Hepatic stellate cell (primary cell): Measurements from ENCODE around the gene NAA10.
A peak's percentile ranks its signal among the peaks of the same experiment; 100 is the strongest.

ENCODE experiments used
- DNase-seq: peaks from one replicate; pipeline ENCODE4 v3.0.0; 2011; ENCODE audit warnings: low spot score

NAA10 gene

DNA sequence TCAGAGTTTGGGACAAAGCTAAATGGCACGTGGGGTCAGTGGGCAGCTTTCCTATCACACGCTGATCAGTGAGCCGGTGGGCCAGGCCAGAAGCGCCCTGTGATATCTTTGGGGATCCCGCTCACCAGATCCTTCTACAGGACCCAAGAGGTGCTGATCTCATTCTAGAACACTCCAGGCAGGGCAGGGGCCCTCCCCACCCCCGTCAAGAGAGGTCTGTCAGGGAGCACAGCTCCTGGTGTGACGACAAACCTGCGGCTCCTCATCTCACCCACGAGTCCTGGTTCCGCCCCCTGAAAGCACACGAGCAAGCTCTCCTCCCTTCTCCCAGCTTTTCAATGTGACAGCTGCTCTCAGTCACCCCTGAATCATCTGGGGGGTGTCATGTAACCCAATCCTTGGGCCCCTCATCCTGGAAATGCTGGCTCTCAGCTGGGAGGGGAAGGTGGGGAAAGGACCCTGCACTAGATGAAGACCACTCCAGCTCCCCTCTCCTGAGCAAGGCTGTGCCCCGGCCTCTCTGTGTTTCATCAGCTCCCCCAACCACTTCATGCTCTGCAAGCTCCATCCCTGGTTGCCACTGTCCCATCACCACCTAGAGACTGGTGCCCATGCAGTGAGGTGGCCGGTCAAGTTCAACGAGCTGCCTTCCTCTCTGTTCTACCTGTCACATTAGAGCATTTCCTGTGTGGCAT is 32.2 kb upstream of the NAA10 start:
- no peak for DNase-seq

DNA sequence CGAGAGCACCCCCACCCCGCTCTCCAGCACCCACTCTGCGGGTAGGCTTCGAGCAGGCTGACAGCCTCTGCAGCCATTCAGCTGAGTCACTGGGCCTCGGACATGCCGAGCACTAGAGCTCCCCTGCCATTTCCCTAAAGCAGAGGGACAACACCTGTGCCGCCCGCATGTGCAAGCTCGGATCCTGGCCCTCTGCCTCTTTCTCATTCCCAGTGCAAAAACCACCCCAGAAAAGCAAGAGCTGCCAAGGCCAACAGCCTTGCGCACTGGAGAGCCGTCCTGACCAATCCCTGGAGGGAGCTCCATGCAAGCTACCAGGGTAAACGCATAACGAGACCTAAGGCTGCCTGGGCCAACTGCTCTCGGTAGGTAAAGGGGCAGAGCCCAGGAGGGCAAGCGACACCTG is 31.4 kb upstream of the NAA10 start:
- DNase-seq = no peak

DNA sequence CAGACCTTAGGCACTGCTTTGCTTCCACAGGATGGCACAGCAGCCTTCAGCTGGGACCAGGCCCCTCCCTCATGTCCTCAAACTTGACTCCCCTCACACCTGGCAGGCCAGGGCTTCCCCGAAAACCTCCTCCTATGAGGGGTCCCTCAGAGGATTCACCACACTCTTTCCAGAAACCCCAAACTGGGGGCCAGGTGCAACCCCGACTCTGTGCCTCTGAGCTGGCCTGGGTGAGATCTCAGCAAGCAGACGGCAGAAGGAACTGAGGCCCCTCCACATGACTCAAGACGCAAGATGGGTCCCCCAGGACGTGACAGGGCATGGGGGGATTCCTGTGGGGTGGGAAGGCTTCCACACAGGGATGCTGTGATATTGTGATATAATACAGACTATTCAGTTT is 30.6 kb upstream of the NAA10 start:
- DNase-seq = no peak

DNA sequence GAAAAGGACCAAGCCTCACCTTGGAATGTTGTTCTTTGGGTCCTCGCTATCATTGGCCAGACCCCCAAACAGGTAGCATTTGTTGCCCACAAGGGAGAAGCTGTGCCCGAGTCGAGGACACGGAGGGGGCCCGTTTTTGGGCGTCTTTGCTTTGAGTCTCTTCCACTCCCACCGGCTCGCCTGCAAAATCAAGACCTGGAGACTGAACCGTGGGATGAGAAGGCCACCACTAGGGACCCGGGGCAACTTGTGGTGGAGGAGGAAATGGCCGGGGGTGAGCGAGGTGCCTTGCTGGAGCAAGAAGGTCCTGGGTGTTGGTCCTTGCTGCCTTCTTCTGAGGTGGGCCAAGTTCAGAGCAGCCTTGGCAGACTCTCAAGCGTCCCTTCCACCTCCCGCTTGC is 29.3 kb upstream of the NAA10 start:
- no peak for DNase-seq

DNA sequence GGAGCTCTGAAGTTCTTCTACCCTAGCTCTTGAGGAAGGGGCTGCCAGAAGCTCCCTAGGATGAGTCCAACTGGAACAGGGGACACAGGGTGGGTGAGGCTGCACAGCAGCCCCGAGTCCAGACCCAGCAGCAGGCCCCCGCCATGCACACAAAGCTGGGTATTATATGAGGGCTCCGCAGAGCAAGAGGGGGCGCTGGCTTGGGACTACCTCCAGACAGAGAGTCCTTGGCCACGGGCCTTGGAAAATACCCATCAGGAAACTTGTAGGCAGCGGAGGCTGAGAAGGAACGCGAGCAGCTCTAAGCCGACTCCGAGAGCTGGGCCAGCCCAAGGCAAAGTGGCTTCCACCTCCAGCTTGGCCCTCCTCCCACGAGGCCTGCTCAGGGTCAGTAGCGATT is 28.7 kb upstream of the NAA10 start:
- no peak for DNase-seq

DNA sequence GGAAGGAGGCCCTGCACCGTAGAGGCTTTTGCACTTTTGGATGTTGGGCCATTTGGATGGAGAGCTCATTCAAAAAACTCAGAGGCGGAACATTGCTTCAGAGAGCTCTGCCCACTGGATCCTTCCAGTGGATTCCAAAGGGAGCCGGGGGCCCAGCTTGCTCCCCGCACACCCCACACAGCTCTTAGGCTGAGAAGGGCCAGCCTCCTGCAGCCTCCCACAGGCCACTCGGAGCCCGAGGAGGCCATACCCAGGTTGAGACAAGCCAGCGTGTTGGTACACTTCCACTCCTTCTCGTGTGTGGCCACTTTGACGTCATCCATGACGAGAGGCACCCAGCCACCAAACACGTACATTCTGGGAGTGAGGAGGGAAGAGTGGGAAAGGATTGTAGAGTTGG is 26.5 kb upstream of the NAA10 start:
- no peak for DNase-seq

DNA sequence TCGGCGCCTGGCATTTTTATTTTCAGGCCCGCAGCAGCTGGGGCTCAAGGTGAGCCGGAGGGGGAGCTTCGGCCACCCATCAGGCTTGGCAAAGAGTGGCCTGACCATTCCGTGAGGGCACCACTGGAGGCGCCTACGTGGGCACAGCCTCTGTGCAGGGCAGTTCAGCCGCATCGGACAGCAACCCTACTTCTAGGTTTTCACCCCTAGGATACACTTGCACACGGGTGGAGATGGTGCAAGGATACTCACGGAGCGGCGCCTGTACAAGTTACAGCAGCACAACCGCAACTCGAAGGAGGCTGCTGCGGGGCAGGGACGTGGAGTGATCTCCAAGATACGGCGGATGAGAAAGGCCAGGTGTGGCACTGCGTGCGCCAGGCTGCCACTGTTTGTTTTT is 25.9 kb upstream of the NAA10 start:
- no peak for DNase-seq

DNA sequence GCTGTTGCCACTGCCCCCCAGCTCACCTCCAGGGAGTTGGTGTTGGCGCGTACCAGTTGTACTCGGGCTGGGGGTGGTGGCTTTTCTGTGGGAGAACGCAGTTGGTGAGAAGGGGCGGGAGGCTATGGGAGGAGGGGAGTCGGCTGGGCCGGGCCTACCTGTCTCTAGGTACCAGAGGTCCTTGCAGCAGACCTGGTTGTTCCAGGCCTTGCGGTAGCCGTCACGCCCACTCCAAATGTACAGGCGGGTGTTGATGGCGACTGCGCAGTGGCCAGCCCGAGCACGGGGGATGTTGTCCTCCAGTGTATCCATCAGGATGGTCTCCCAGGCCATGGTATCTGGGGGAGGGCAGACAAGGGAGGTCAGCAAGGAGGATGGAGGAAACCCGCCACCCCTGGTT is 25.2 kb upstream of the NAA10 start:
- no peak for DNase-seq

DNA sequence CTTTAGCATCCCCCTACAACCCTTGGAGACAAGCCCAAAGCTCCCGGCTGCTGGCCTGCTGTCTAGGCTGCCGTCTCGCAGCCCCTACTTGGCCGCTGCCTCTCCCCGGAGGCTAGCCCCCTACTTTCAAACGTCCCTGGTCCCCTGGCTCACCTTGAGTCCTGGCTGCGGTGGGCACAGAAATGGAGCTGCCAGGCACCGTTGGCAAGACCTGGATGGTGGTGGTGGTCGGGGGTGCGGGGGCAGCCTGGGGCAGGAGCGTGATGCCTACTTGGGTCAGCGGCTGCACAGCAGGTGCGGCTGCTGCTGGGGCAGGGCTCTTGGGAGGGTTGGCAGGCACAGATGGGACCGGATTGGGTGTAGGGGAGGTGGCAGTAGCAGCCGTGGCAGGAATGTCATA is 24.8 kb upstream of the NAA10 start:
- DNase-seq = no peak

DNA sequence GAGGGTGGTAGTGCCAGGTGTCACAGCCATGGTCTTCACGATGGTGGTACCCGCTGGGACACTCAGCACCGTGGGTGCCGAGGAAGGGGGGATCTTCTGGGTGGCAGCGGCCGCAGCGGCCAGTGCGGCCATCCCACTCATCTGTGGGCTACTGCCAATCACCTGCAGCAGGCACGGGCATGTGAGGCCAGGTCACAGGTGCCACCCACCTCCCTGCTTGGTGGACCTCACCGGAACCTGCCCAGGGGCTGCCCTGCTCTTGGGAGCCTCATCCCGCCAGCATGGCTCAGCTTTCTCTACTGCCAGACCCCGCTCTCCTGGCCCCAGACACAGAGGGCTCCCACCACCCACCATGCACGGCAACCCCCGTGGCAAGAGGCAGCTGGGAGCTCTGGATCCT is 23.8 kb upstream of the NAA10 start:
- no peak for DNase-seq

DNA sequence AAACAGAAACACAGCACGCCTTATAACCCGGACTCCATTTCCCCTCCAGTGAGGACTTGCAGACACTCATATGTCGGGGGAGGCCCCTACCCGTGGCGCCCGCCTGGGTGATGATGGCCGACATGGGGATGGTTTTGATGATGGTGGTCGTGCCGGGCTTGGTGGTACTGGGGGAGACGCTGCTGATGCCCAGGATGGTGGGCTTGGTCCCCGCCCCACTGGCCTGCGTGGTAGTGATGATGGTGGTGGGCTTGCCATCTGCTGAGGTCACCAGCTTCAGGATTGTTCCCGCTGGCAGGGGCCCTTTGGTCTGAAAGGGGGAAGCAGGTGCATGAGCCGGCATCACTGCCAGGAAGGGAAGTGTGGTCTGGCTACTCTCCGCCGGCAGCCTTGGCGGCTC is 22.4 kb upstream of the NAA10 start:
- DNase-seq = no peak

DNA sequence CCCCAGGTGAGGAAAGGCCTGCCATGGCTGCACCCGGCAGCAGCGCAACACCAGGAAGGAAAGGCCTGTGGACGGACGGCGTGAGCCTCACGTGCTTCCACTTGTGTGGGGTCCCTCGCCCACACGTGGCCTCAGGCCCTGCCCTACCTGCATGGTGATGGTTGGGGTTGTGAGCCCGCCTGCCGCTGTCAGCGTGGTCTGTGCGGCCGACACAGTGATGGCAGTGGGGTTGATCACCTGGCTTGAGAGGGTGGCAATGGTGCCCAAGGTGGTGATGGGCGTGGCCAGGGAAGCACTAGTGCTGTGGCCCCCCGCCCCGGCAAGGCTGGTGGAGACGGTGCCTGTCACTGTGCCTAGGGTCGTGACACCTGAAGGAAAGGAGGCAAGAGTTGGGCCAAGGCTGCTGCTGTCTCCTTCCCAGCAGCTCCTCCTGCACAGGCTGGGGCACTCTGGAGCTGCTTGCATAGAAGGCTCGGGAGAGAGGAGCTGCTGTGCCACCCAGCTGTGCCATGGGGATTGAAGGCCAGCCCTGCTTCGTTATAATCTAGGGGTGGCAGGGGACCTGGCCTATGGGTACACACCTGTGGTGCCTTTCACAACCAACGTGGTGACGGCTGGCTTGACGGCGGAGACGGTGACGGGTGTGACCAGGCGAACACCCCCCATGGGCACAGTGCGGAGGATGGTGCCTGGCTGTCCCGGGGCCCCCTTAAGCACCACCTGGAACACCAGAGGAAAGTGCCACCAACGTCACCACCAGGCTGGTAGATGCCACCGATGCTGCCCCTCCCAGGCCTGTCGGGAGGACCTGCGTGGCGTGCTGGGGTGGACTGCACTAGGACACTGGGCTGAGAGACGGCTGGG is 21.4 kb upstream of the NAA10 start:
- DNase-seq = no peak

DNA sequence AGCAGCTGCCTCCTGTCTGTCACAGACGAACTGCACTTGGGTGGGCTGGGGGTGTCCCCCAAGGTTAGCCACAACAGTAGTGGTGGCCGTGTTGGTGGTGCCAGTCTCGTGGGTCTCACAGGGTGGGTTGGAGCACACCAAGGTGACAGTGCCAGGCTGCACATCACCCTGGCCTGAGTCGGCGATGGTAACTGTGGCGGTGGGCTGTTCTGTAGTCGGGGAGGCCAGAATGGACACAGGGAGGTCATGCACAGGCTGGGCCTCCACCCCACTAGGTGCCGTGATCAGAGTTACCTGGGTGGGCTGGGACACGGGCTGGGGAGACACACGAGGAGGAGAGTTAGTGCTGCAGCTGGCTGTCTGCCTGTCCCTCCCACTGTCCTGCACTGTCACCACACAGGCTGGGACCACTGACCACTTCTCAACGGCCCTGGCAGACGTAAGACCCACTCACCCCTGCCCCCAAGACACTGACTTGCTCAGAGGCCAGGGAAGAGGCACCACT is 20.4 kb upstream of the NAA10 start:
- no peak for DNase-seq

DNA sequence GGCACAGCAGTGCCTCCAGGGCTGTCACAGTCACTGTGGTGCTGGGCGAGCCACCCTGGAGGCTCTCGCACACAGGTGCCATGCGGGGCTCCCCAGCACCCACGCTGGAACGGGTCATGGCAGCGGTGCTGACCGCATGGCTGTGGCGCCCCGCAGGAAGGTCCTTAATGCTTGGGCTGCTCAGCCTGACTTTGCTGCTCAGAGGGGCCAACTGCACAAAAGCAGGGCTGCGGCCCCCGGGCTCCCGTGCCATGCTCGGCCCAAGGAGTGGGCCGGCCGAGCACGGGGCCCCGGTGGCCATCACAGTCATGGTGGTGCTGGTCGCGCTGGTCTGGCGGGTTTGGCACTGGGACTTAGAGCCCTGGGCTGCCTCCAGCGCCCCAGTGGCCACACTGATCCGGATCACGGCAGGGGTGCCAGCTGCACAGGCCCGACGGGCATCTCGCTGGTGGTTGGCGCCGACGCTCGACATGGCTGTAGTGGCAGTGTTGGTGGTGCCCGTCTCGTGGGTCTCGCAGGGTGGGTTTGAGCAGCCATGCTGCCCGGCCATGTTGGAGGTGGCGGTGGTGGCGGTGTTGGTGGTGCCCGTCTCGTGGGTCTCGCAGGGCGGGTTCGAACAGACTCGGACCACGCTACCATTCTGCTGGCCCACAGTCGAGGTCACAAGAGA is 19.9 kb upstream of the NAA10 start:
- DNase-seq = no peak

DNA sequence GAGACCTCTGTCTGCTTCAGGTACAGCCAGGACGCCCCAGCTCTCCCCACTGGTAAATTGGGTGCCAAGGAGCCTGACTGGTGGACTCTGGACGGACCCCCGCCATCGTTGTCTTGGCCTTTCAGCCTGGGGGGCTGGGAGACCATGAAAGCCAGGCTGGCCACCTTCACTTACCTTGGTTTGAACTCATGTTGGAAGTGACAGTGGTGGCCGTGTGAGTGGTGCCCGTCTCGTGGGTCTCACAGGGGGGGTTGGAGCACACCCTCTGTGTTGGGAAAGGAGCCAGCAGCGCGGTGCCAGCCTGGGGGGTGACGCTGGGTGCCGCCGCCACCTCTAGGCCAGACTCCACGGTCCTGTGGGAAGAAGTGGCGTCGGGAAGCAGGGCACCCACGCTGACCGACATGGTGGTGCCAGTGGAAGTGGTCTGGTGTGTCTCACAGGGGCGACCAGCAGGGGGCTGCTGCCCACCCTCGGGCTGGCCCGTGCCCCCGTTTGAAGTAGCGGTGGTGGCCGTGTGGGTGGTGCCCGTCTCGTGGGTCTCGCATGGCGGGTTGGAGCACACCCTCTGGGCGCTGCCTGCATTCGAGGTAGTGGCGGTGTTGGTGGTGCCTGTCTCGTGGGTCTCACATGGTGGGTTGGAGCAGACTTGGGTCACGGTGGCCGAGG is 19.2 kb upstream of the NAA10 start:
- no peak for DNase-seq

DNA sequence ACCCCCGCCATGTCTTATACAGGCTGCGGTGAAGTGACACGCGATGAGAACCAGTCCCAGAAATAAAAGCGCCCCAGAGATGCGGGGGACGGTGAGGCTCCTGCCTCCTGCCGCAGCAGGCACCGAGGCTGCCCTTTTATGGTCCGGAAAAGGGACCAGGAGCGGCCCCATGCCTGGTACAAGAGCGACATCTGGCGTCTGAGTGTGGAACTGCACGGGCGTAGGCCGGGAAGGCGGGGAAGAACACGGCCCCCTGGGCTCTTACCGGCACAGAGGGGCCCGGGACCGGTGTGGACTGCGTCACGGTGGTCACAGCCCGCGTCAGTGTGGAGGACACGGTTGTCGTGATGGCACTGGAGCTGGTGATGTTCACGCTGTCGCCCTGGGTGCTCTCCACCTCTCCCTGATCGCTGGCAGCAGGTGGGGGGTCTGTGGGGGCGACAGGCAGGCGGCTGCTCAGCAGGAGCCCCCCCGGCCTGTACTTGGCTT is 18.5 kb upstream of the NAA10 start:
- peak; percentile 93 for DNase-seq

DNA sequence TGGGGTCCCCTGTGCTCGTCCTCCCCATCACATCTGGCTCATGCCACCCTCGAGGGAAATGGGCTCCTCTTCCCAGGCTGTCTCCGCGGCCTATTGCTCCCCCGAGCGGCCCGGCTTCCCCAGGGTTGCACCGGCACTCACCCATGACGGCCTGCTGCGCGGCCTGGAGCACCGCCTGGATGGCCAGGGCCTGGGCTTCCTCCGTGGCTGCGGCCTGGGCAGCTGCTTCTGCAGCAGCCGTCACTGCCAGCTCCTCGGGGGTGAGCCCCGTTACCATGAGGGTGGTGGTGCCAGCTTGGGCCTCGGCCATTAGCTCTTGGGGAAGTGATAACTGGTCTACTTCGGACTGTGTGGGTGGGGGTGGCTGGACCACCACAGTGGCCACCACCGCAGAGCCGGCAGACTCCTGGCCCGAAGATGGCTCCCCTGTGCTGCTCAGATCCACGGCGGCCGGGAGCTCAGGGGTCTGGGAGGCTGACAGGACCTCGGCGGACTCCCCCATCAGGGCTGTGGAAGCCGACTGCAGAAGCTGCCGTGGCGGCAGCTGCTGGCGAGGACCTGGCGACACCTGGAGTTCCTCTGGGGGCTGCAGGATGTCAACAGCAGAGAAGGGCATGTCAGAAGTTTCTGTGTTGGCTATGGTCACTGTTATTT is 17.7 kb upstream of the NAA10 start:
- DNase-seq = no peak

DNA sequence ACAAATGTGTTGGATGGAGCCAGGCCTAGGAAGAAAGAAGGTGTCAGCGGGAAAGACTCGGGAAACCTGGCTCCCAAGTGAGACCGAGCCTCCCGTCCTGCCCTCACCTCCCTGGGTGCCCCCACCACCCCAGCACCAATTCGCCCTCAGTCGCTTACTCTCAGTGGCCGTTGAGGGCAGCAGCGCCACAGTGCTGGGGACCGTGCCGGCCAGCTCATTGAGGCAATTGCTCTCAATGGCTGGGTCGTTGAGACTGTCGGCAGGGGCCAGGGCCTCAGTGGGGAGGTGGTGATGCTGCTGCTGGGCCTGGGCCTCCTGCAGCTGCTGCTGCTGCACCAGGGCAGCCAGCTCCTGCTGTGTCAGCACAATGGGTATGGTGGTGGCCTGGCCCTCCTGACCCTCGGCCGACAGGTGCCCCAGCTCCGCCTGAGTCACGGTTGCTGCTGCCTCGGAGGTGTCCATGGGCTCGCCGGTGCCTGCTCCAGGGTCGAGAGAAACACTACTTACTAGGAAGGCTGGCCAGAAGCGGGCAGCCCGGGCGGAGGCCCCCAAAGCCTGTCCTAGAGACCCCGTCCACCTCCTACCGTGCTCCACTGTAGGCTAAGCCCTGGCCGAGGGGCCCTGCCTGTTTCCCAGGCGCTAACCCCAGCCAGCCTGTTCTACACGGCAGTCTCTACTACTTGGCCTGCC is 17.0 kb upstream of the NAA10 start:
- no peak for DNase-seq

DNA sequence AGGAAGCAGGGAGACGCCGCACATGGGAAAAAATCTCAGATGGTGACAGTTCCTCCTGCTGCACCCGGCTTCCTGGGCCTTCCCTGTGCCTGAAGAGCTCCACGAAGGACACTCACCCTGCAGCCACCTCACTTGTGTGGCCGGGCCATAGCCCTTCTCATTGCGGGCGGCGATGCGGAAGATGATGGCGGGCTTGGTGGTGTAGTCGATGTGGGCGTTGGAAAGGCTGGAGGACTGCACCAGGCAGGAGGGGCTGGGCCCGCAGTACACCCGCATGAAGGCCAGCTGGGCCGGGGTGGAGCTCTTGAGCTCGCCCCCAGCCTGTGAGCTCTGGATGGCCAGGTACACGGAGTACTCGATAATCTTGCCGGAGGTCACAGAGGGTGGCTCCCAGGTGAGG is 15.3 kb upstream of the NAA10 start:
- no peak for DNase-seq

DNA sequence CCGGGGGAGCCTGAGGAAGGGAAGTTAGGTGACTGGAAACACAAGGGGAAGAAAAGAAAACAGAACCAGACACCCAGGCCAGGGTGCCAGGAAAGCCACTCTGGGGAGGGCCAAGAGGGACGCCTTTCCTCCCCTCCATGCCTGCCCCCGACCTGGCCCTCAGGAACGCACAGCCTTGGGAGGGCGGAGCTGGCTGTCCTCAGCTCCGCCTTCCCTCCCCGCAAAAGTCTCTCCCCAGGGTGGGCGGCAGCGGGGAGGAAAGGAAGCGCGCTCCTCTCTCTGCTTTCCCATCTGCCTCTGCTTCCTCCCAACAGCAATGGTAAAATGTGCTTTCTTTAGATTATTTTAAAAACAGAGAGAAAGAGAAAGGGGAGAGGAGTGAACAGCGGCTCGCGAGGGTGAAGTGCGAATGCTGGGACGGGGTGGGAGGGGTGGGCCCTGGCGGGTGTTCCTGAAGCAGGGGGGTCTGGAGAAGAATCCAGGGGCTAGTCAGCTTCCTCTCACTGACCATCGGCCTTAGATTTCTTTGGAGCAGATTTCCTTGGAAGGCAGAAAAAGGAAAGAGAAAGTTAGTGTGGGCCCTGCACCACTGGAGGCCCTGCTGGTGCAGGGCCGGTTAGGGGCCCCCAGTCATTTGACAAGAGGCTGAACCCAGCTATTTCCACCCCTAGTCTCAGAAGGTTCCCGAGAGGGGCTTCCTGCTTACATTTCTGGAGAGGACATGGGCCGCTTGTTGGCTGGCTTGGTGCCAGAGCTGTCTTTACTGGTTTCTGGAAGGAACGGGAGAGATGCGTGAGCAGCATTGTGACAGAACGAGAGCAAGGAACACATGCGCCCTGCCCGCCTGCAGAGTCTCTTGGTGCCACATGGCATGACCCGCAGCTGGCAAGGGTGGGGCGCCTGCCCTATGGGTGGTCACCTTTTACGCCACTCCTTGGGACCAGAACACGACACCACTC is 14.3 kb upstream of the NAA10 start:
- no peak for DNase-seq
